Neuronal stem cell (in vitro differentiated cells): Measurements from ENCODE around the gene VMP1.

Experiments
- DNase-seq: peaks from one replicate; pipeline ENCODE4 v3.0.0-alpha.2; 2013; ENCODE audit warnings: low spot score
- H2AFZ ChIP-seq: one replicate; pipeline ENCODE4 v1.6.1; 2013; ENCODE audit warnings: mild to moderate bottlenecking, low read length, inconsistent platforms
- H2AK5ac ChIP-seq: 2 replicates; pipeline ENCODE4 v1.6.1; 2013; ENCODE audit warnings: low read depth, mild to moderate bottlenecking, inconsistent platforms, low read length, moderate library complexity, mixed read lengths
- H2BK120ac ChIP-seq: 2 replicates; pipeline ENCODE4 v1.6.1; 2013; ENCODE audit warnings: low read depth, mild to moderate bottlenecking, inconsistent platforms, low read length, moderate library complexity, mixed read lengths
- H2BK12ac ChIP-seq: one replicate; pipeline ENCODE4 v1.6.1; 2013; ENCODE audit warnings: low read length, inconsistent platforms
- H2BK15ac ChIP-seq: 2 replicates; pipeline ENCODE4 v1.6.1; 2013; ENCODE audit warnings: mild to moderate bottlenecking, low read length, inconsistent platforms, mixed read lengths
- H2BK5ac ChIP-seq: one replicate; pipeline ENCODE4 v1.6.1; 2013; ENCODE audit warnings: inconsistent platforms, mild to moderate bottlenecking, low read length, moderate library complexity
- H3K14ac ChIP-seq: one replicate; pipeline ENCODE4 v1.6.1; 2013; ENCODE audit warnings: low read length, inconsistent platforms
- H3K18ac ChIP-seq: 2 replicates; pipeline ENCODE4 v1.6.1; 2013; ENCODE audit warnings: low read length, inconsistent platforms
- H3K23ac ChIP-seq: 2 replicates; pipeline ENCODE4 v1.6.1; 2013; ENCODE audit warnings: low read depth, mild to moderate bottlenecking, mixed read lengths, low read length, inconsistent platforms; ENCODE audit not compliant: poor library complexity
- H3K27ac ChIP-seq: replicated peaks from 3 replicates; pipeline ENCODE4 v1.5.1; 2013; ENCODE audit warnings: low read length, inconsistent platforms
- H3K27me3 ChIP-seq, 3 experiments: 2 replicates each; pipeline ENCODE4 v1.6.1; 2013; ENCODE audit warnings: low read length in 3 of 3, mild to moderate bottlenecking in 2 of 3, inconsistent platforms in 1 of 3, low read depth in 1 of 3, mixed read lengths in 1 of 3, moderate library complexity in 1 of 3; ENCODE audit not compliant: control insufficient read depth in 3 of 3, insufficient read depth in 3 of 3
- H3K36me3 ChIP-seq, 2 donors: replicated peaks in 1 of 2; 2 replicates each; pipeline ENCODE4 v1.6.1; 2013; ENCODE audit warnings: low read length in 2 of 2; ENCODE audit not compliant: control insufficient read depth in 2 of 2, insufficient read depth in 2 of 2
- H3K4ac ChIP-seq: 2 replicates; pipeline ENCODE4 v1.6.1; 2013; ENCODE audit warnings: inconsistent platforms, mild to moderate bottlenecking, low read length, moderate library complexity
- H3K4me1 ChIP-seq, 2 donors: 1 replicate in 1 of 2; 2 replicates in 1 of 2; pipeline ENCODE4 v1.6.1; 2013; ENCODE audit warnings: low read length in 2 of 2, low read depth in 1 of 2; ENCODE audit not compliant: control insufficient read depth in 2 of 2, insufficient read depth in 1 of 2
- H3K4me2 ChIP-seq: one replicate; pipeline ENCODE4 v1.6.1; 2013; ENCODE audit warnings: mild to moderate bottlenecking, low read length, inconsistent platforms; ENCODE audit not compliant: insufficient read depth, poor library complexity, severe bottlenecking
- H3K4me3 ChIP-seq, 2 donors: 2 replicates each; pipeline ENCODE4 v1.5.1; 2013; ENCODE audit warnings: low read length in 2 of 2, mild to moderate bottlenecking in 2 of 2, inconsistent platforms in 1 of 2, moderate library complexity in 1 of 2
- H3K79me1 ChIP-seq: one replicate; pipeline ENCODE4 v1.6.1; 2013; ENCODE audit warnings: low read depth, mild to moderate bottlenecking, inconsistent platforms, low read length, moderate library complexity
- H3K9ac ChIP-seq: one replicate; pipeline ENCODE4 v1.6.1; 2013; ENCODE audit warnings: mild to moderate bottlenecking, low read depth, low read length, inconsistent platforms; ENCODE audit not compliant: poor library complexity
- H3K9me3 ChIP-seq, 2 donors: replicated peaks in 1 of 2; 2 replicates each; pipeline versions ENCODE3 to v1.6.1; 2013; ENCODE audit warnings: low read length in 2 of 2, mild to moderate bottlenecking in 2 of 2, inconsistent platforms in 1 of 2, low read depth in 1 of 2, mixed read lengths in 1 of 2, moderate library complexity in 1 of 2; ENCODE audit not compliant: control insufficient read depth in 2 of 2, insufficient read depth in 1 of 2
- H4K8ac ChIP-seq: one replicate; pipeline ENCODE4 v1.6.1; 2013; ENCODE audit warnings: low read depth, mild to moderate bottlenecking, inconsistent platforms, low read length, moderate library complexity
- H4K91ac ChIP-seq: one replicate; pipeline ENCODE4 v1.6.1; 2013; ENCODE audit warnings: low read length, low read depth, mild to moderate bottlenecking, inconsistent platforms; ENCODE audit not compliant: poor library complexity
- WGBS, 2 donors: extraction: QIAGEN DNeasy Blood & Tissue Kit; methylation state at CpG; one replicate each; pipeline ENCODE4 v1.1.7; 2013; ENCODE audit warnings: missing lambda C conversion rate in 2 of 2, mixed read lengths in 1 of 2; ENCODE audit not compliant: insufficient read length in 2 of 2, insufficient replicate concordance in 1 of 2; ENCODE audit errors: extremely low coverage in 2 of 2; 5-methylcytosine and 5-hydroxymethylcytosine counted together

Gene VMP1

GRCh38 chr17:59748591-59748990, 41.1 kb downstream of the VMP1 start:
- no peak overlapping the region for H3K18ac ChIP-seq
- no CpG with 5 or more reads among the region's 1 CpG for WGBS, 2 donors
- H3K36me3 ChIP-seq, result no peaks in the 10 kb centered on the region
- no peak overlapping the region for H3K23ac ChIP-seq
- DNase-seq, result no peak
- no peak overlapping the region for H4K8ac ChIP-seq
- H3K4ac ChIP-seq, result no peak overlapping the region
- no peak overlapping the region for H4K91ac ChIP-seq
- no peak overlapping the region for H3K27ac ChIP-seq
- H2BK5ac ChIP-seq, result no peak overlapping the region
- H3K9ac ChIP-seq, result no peak overlapping the region
- no peaks in the 10 kb centered on the region for H3K4me1 ChIP-seq
- no peaks in the 10 kb centered on the region for H3K79me1 ChIP-seq
- H2AFZ ChIP-seq, result no peak overlapping the region
- H2BK12ac ChIP-seq, result no peak overlapping the region
- H3K9me3 ChIP-seq, result peaks cover 0 to 4% of the 10 kb centered on the region in 2 donors
- no peak overlapping the region for H2AK5ac ChIP-seq
- no peak overlapping the region for H3K14ac ChIP-seq
- no peak overlapping the region for H2BK120ac ChIP-seq
- H3K4me3 ChIP-seq, result no peak overlapping the region
- H3K4me2 ChIP-seq, result no peak overlapping the region
- no peak overlapping the region for H2BK15ac ChIP-seq
- H3K27me3 ChIP-seq, result no peaks in the 10 kb centered on the region

- Histone ChIP-seq H4K8ac (no peak overlapping the region), H3K9me3 (no peaks in the 10 kb centered on the region), H3K27me3 (no peaks in the 10 kb centered on the region), H3K79me1 (no peaks in the 10 kb centered on the region), H3K36me3 (no peaks in the 10 kb centered on the region), H2BK120ac (no peak overlapping the region), H3K9ac (no peak overlapping the region), H3K4me2 (no peak overlapping the region), H2BK5ac (no peak overlapping the region), H3K14ac (no peak overlapping the region), H3K4me1 (peaks cover 0 to 14% of the 10 kb centered on the region in 2 donors), H3K4ac (no peak overlapping the region), H3K27ac (no peak overlapping the region), H2AFZ (no peak overlapping the region), H4K91ac (no peak overlapping the region), H2BK12ac (no peak overlapping the region), H3K18ac (no peak overlapping the region), H2AK5ac (no peak overlapping the region), H3K23ac (no peak overlapping the region), H2BK15ac (no peak overlapping the region), H3K4me3 (no peak overlapping the region)
- no CpG with 5 or more reads among the region's 11 CpGs for WGBS, 2 donors
- no peak for DNase-seq
These were observed 44.5 kb downstream of the VMP1 start for GRCh38 chr17:59751955-59752413.

- no peaks in the 10 kb centered on the region for H3K79me1 ChIP-seq
- H2BK120ac ChIP-seq, result no peak overlapping the region
- no peaks in the 10 kb centered on the region for H3K36me3 ChIP-seq
- H2BK15ac ChIP-seq, result no peak overlapping the region
- no peak overlapping the region for H3K23ac ChIP-seq
- no peak overlapping the region for H3K27ac ChIP-seq
- H2AK5ac ChIP-seq, result no peak overlapping the region
- no peak overlapping the region for H2BK12ac ChIP-seq
- no peak overlapping the region for H4K8ac ChIP-seq
- H3K4me3 ChIP-seq, result no peak overlapping the region
- H3K27me3 ChIP-seq, result no peaks in the 10 kb centered on the region
- no peak overlapping the region for H2AFZ ChIP-seq
- no peak for DNase-seq
- no peak overlapping the region for H4K91ac ChIP-seq
- no peak overlapping the region for H3K9ac ChIP-seq
- H3K4me2 ChIP-seq, result no peak overlapping the region
- H3K9me3 ChIP-seq, result no peaks in the 10 kb centered on the region
- H3K4me1 ChIP-seq, result peaks cover 0 to 14% of the 10 kb centered on the region in 2 donors
- H3K4ac ChIP-seq, result no peak overlapping the region
- H2BK5ac ChIP-seq, result no peak overlapping the region
- H3K18ac ChIP-seq, result no peak overlapping the region
- no peak overlapping the region for H3K14ac ChIP-seq
These were observed 45.0 kb downstream of the VMP1 start for GRCh38 chr17:59752446-59752845.

GRCh38 chr17:59752922-59753321, 45.5 kb downstream of the VMP1 start:
- Histone ChIP-seq H2BK120ac (no peak overlapping the region), H4K91ac (no peak overlapping the region), H3K27me3 (no peaks in the 10 kb centered on the region), H3K79me1 (no peaks in the 10 kb centered on the region), H2BK5ac (no peak overlapping the region), H3K23ac (no peak overlapping the region), H3K27ac (no peak overlapping the region), H3K4me2 (no peak overlapping the region), H2AFZ (no peak overlapping the region), H3K9ac (no peak overlapping the region), H2AK5ac (no peak overlapping the region), H3K4me3 (no peak overlapping the region), H3K14ac (no peak overlapping the region), H3K4ac (no peak overlapping the region), H3K9me3 (no peaks in the 10 kb centered on the region), H3K4me1 (peaks cover 0 to 14% of the 10 kb centered on the region in 2 donors), H2BK15ac (no peak overlapping the region), H4K8ac (no peak overlapping the region), H3K18ac (no peak overlapping the region), H3K36me3 (peaks cover under 1 to 1% of the 10 kb centered on the region in 2 donors), H2BK12ac (no peak overlapping the region)
- DNase-seq, result no peak
- no CpG with 5 or more reads among the region's 7 CpGs for WGBS, 2 donors
